NCI-H82 (cell line): Measurements from ENCODE around the gene FLYWCH2.
"Not testable (repeated sequence)": the region's sequence is repeated elsewhere in the genome, so short reads cannot be mapped to it uniquely, and the experiment has no call there.

Experiments used
- DNase-seq: peaks from one replicate; lab custom pipeline; 2025; lab: John Stamatoyannopoulos, UW

The FLYWCH2 gene

GRCh38 chr16:2912330-2913199 is 29.6 kb downstream of the FLYWCH2 start:
- peak; percentile 69 for DNase-seq

- DNase-seq = no peak
These were observed 30.6 kb downstream of the FLYWCH2 start for GRCh38 chr16:2913603-2914002.

GRCh38 chr16:2914233-2914632 is 31.2 kb downstream of the FLYWCH2 start:
- no peak for DNase-seq

GRCh38 chr16:2915196-2915929 is 32.3 kb downstream of the FLYWCH2 start:
- no peak for DNase-seq

- peak; percentile 81 for DNase-seq
These were observed 36.7 kb downstream of the FLYWCH2 start for GRCh38 chr16:2919511-2920255.

GRCh38 chr16:2923481-2923880 is 40.5 kb downstream of the FLYWCH2 start:
- no peak for DNase-seq

- DNase-seq = no peak
These were observed 42.1 kb downstream of the FLYWCH2 start for GRCh38 chr16:2924901-2925755.

- no peak for DNase-seq
These were observed 43.1 kb downstream of the FLYWCH2 start for GRCh38 chr16:2925951-2926649.

- no peak for DNase-seq
These were observed 43.6 kb downstream of the FLYWCH2 start for GRCh38 chr16:2926650-2926999.

GRCh38 chr16:2927010-2927646 is 44.1 kb downstream of the FLYWCH2 start:
- DNase-seq = peak; percentile 96

- not testable (repeated sequence) for DNase-seq
These were observed 45.1 kb downstream of the FLYWCH2 start for GRCh38 chr16:2928151-2928550.

- DNase-seq = no peak
These were observed 45.8 kb downstream of the FLYWCH2 start for GRCh38 chr16:2928796-2929195.

- no peak for DNase-seq
These were observed 46.7 kb downstream of the FLYWCH2 start for GRCh38 chr16:2929693-2930092.

- no peak for DNase-seq
These were observed 47.2 kb downstream of the FLYWCH2 start for GRCh38 chr16:2930236-2930635.

- not testable (repeated sequence) for DNase-seq
These were observed 48.4 kb downstream of the FLYWCH2 start for GRCh38 chr16:2931231-2931914.

GRCh38 chr16:2933136-2933535 is 50.1 kb downstream of the FLYWCH2 start:
- no peak for DNase-seq

- no peak for DNase-seq
These were observed 50.7 kb downstream of the FLYWCH2 start for GRCh38 chr16:2933701-2934100.

GRCh38 chr16:2934450-2934849 is 51.4 kb downstream of the FLYWCH2 start:
- no peak for DNase-seq

- DNase-seq = no peak
These were observed 53.5 kb downstream of the FLYWCH2 start for GRCh38 chr16:2936436-2937011.

GRCh38 chr16:2937170-2937569 is 54.2 kb downstream of the FLYWCH2 start:
- DNase-seq = no peak
